HepG2 (cell line): ENCODE data around the gene SETD1A.

ENCODE experiments used
- FOSL1 ChIP-seq: sonication (generic); formaldehyde crosslinking; IDR thresholded peaks from 2 replicates; pipeline ENCODE4 v1.9.0; 2021; ENCODE audit warnings: missing genetic modification reagents, borderline replicate concordance
- POLR2AphosphoS5 ChIP-seq: IDR thresholded peaks from 2 replicates; pipeline ENCODE4 v1.6.1; 2012; ENCODE audit warnings: low read depth, low read length
- RFX5 ChIP-seq: IDR thresholded peaks from 2 replicates; pipeline ENCODE4 v1.6.1; 2011; ENCODE audit warnings: low read depth, low read length, improper control_type of control experiment
- ZFX ChIP-seq: sonication (generic); formaldehyde crosslinking; IDR thresholded peaks from 2 replicates; pipeline ENCODE4 v1.4.0; 2020; ENCODE audit warnings: mild to moderate bottlenecking, low read depth, missing genetic modification reagents, moderate library complexity
- ZNF382 ChIP-seq: sonication (generic); formaldehyde crosslinking; IDR thresholded peaks from 2 replicates; pipeline ENCODE4 v1.5.0; 2020; ENCODE audit warnings: missing genetic modification reagents, mild to moderate bottlenecking, borderline replicate concordance
- ZNF678 ChIP-seq: sonication (generic); formaldehyde crosslinking; IDR thresholded peaks from 2 replicates; pipeline ENCODE4 v1.4.0; 2020; ENCODE audit warnings: mild to moderate bottlenecking, missing genetic modification reagents
- TF ChIP-seq, protein P1 (sequence below): sonication (generic); formaldehyde crosslinking; IDR thresholded peaks from 2 replicates; pipeline ENCODE4 v1.5.0; 2020; ENCODE audit warnings: missing genetic modification reagents

DNA sequence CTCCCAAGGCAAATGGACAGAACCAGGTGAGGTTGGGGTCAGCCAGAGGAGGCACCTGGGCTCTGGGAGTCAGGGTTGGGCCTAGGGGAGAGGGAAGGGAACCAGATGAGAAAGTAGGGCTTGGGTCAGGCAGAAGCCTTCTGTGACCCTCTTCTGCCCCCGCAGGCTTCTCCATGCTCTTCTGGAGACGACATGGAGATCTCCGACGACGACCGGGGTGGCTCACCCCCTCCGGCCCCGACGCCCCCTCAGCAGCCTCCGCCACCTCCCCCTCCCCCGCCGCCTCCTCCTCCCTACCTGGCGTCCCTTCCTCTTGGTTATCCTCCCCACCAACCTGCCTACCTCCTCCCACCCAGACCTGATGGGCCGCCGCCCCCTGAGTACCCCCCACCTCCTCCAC lies 7.9 kb downstream of the SETD1A start:
- TF ChIP-seq FOSL1 (no peak), POLR2AphosphoS5 (no peak), ZNF678 (CRISPR knock-in tag) (no peak), ZNF382 (CRISPR knock-in tag) (no peak), ZFX (CRISPR knock-in tag) (no peak), RFX5 (no peak)
- TF ChIP-seq, protein P1, sequence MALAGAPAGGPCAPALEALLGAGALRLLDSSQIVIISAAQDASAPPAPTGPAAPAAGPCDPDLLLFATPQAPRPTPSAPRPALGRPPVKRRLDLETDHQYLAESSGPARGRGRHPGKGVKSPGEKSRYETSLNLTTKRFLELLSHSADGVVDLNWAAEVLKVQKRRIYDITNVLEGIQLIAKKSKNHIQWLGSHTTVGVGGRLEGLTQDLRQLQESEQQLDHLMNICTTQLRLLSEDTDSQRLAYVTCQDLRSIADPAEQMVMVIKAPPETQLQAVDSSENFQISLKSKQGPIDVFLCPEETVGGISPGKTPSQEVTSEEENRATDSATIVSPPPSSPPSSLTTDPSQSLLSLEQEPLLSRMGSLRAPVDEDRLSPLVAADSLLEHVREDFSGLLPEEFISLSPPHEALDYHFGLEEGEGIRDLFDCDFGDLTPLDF (CRISPR knock-in tag): no peak
